H1 (cell line): ENCODE results near the gene RAB31. TPM values are rescaled to one million over a fixed set of nuclear protein-coding genes. Genes with fewer than 3 reads are reported as not detected.

Experiments used
- JUND ChIP-seq: IDR thresholded peaks from 2 replicates; pipeline ENCODE4 v1.6.1; 2011; ENCODE audit warnings: mild to moderate bottlenecking, improper control_type of control experiment, low read length
- KDM1A ChIP-seq: fragments of 200-600, 300-600 bp; sonication (generic); IDR thresholded peaks from 2 replicates; pipeline ENCODE4 v1.7.1; 2016; ENCODE audit warnings: mild to moderate bottlenecking, low read length, borderline replicate concordance
- TAF1 ChIP-seq: IDR thresholded peaks from 2 replicates; pipeline ENCODE4 v1.6.1; 2011; ENCODE audit warnings: mild to moderate bottlenecking, low read depth, low read length
- polyA plus RNA-seq, 7 experiments: library from polyadenylated mRNA; depleted of rRNA in 3 of 7; stranded (reverse) in 5 of 7; unstranded in 2 of 7; fragments of >200 nt in 5 of 7; fragments of 200-250 nt in 2 of 7; gene quantifications; 1 replicate in 5 of 7; 2 replicates in 1 of 7; 4 replicates in 1 of 7; pipeline versions ENCODE4 v1.2.1 to v1.2.3, GENCODE V29; 2011 to 2013; ENCODE audit warnings: missing spikeins in 2 of 7, mixed read lengths in 2 of 7
- total RNA-seq: library from RNA; stranded (reverse); fragmentation: NEBNext Ultra II Directional; extraction: Animal tissue kit (Norgen Biotek cat#: 25700); gene quantifications from 2 replicates; pipeline ENCODE4 v1.2.1, GENCODE V29; 2021

The RAB31 gene
- total and polyA plus RNA-seq, 2 of the 8 experiments (the other 6 are each of a cell fraction or from before 2014, with no cell fraction given) = 15.2 to 40.9 TPM

GRCh38 chr18:9679125-9679524 is 29.0 kb upstream of the RAB31 start (continued):
- no peak for TF ChIP-seq JUND
- no peak for TF ChIP-seq KDM1A
- TF ChIP-seq TAF1 = no peak
